NOMO-1 treated with dmso at 0.1 percent for 144 hours (cell line): ENCODE measurements around the gene CKS2.

Experiments
- DNase-seq: peaks from one replicate; lab custom pipeline; 2025; ENCODE audit not compliant: unreplicated experiment; lab: John Stamatoyannopoulos, UW

CKS2 gene

DNA sequence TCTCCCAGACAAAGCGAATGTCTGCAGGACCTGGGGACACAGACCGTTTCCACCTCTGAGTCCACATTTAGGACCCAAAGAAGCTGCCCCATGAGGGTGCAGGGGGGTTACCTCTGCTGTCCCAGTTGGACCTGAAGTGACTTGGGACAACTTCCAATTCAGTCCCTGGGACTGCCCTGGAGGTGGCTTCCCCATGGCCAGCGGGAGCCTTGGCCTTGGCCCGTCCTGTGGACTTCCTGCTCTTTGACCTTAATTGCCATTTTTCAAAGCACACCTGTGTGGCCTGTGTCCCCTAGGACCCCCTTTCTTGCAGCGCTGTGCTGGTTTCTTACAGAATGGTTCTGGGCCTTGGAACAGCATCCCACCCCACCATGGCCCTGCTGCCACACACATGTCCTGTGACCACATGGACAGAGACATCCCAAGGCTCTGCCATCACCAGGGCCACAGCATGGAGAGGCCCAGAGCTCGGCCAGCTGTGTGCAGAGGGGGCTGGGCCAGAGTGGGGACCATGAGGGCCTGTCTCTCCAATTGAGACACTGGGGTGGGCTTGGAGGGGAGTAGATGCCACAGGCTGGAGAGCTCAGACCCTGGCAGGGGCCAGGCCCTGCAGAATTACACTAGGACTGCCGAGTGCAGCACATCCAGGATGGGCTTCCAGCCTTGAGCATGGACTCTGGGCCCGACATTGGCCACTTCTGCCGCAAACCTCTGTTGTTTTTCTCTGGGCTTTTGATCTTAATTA, 53.1 kb downstream of the CKS2 start:
- DNase-seq: no peak

DNA sequence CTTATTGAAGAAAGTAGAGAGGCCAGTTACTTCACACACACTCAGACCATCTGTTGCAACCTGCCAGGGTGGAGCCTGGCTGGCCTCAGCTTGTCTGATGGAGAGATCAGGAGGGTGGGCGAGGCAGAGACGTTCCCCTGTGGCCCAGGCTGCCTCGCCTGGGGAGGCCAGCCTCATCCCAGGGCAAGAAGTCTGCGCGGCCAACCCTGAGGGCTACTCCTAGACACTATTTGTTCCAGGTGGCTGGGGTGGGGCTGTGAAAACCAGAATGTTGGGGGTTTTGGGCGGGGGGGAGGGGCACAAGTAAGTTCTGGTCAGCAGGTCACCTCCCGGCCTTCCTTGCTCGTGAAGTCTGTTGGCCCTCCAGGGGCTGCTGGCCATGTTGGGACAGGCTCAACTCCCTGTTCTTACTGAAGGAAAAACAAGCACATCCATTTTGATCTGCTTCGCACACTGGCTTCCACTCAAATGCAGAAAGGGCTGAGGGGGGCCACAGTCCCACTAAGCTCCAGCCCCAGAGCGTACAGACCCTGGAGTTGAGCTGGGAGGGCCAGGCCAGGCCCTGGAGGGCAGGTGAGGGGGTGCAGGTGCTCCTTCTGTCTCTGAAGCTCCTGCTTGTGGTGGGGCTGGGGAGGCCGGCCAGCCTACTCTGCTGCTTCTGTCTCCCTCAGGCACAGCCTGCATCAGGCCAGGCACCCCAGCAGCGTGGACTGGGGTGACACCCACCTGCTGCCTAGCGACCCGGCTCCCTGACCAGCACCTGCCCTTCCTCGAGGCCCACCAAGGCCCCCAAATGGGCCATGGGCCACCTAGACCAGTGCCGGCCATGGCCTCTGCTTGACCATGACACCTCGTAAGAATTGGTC, 53.9 kb downstream of the CKS2 start:
- no peak for DNase-seq

DNA sequence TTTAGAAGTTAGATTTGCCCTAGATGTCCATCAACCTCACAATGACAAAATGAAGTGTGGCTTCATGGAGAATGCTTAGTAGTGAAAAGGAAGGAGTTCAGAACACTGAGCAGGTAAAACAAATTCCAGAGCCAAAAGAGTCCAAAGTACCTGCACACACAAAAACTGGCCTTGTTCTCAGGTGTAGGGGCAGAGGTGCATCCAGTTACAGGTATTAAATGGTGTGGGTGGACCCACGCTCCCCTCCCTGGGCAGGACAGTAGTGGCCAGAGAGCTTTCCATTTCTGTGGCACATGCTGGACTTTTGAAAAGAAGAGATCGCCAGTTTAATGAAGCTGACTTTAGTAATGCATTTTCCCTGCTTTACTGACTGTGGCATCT, 54.5 kb downstream of the CKS2 start:
- DNase-seq: no peak
